OCI-LY1 (cell line): Measurements from ENCODE around the gene OR2T29.
"Not testable (repeated sequence)": the region's sequence is repeated elsewhere in the genome, so short reads cannot be mapped to it uniquely, and the experiment has no call there.

Experiments used
- H2AFZ ChIP-seq: fragments of 200-600 bp; sonication (generic), shearing (Covaris generic); 2 replicates; pipeline ENCODE4 v1.6.0; 2014; ENCODE audit warnings: antibody characterized with exemption, mild to moderate bottlenecking, low read length
- H3F3A ChIP-seq: fragments of 200-600 bp; sonication (generic), shearing (Covaris generic); 2 replicates; pipeline ENCODE4 v1.6.0; 2014; ENCODE audit warnings: mild to moderate bottlenecking, antibody characterized with exemption, low read length, moderate library complexity; ENCODE audit not compliant: insufficient read depth
- H3K27ac ChIP-seq: fragments of 200-600 bp; sonication (generic); 2 replicates; pipeline ENCODE4 v1.5.1; 2014; ENCODE audit warnings: low read length, mixed run types, mild to moderate bottlenecking, low read depth; ENCODE audit not compliant: poor library complexity, severe bottlenecking
- H3K27me3 ChIP-seq: fragments of 200-600 bp; sonication (generic); 2 replicates; pipeline ENCODE4 v1.6.0; 2014; ENCODE audit warnings: antibody characterized with exemption, mild to moderate bottlenecking, low read length, moderate library complexity; ENCODE audit not compliant: insufficient read depth
- H3K36me3 ChIP-seq: fragments of 200-600 bp; sonication (generic); 2 replicates; pipeline ENCODE4 v1.6.1; 2014; ENCODE audit warnings: mild to moderate bottlenecking, antibody characterized with exemption, low read length, moderate library complexity, mixed read lengths; ENCODE audit not compliant: insufficient read depth
- H3K4me1 ChIP-seq: fragments of 200-600 bp; sonication (generic); 2 replicates; pipeline ENCODE4 v1.5.1; 2014; ENCODE audit warnings: mild to moderate bottlenecking, low read length, moderate library complexity; ENCODE audit not compliant: insufficient read depth, severe bottlenecking
- H3K4me2 ChIP-seq: fragments of 200-600 bp; sonication (generic), shearing (Covaris generic); 2 replicates; pipeline ENCODE4 v1.6.1; 2014; ENCODE audit warnings: low read length
- H3K4me3 ChIP-seq: fragments of 200-600 bp; sonication (generic); 2 replicates; pipeline ENCODE4 v1.5.1; 2014; ENCODE audit warnings: low read length, low read depth, mild to moderate bottlenecking, mixed read lengths; ENCODE audit not compliant: poor library complexity, severe bottlenecking
- H3K79me2 ChIP-seq: fragments of 200-600 bp; shearing (Covaris generic); 2 replicates; pipeline ENCODE4 v1.6.1; 2016; ENCODE audit warnings: mixed run types, low read length, mixed read lengths; ENCODE audit not compliant: insufficient read depth
- H3K9ac ChIP-seq: fragments of 200-600 bp; sonication (generic), shearing (Covaris generic); 2 replicates; pipeline ENCODE4 v1.6.1; 2014; ENCODE audit warnings: mild to moderate bottlenecking, low read length, mixed read lengths
- H3K9me2 ChIP-seq: fragments of 200-600 bp; sonication (generic), shearing (Covaris generic); 2 replicates; pipeline ENCODE4 v1.6.1; 2014; ENCODE audit warnings: low read depth, mild to moderate bottlenecking, low read length, mixed read lengths
- H3K9me3 ChIP-seq: fragments of 200-600 bp; shearing (Covaris generic); 2 replicates; pipeline ENCODE4 v1.6.1; 2014; ENCODE audit warnings: low read length, mixed read lengths
- H4K20me1 ChIP-seq: fragments of 200-600 bp; sonication (generic), shearing (Covaris generic); 2 replicates; pipeline ENCODE4 v1.6.0; 2016; ENCODE audit warnings: mild to moderate bottlenecking, low read length; ENCODE audit not compliant: insufficient read depth
- EZH2 ChIP-seq: fragments of 200-600 bp; sonication (generic), shearing (Covaris generic); IDR thresholded peaks from 2 replicates; pipeline ENCODE4 v1.8.0; 2017; ENCODE audit warnings: borderline replicate concordance, mixed run types, mild to moderate bottlenecking, antibody characterized with exemption, low read length, moderate library complexity, mixed read lengths
- TF ChIP-seq, protein P1 (sequence below): fragments of 200-600 bp; sonication (generic), shearing (Covaris generic); IDR thresholded peaks from 2 replicates; pipeline ENCODE4 v1.5.1; 2017; ENCODE audit warnings: mild to moderate bottlenecking, antibody characterized with exemption, low read length, moderate library complexity, mixed read lengths

OR2T29 gene

DNA sequence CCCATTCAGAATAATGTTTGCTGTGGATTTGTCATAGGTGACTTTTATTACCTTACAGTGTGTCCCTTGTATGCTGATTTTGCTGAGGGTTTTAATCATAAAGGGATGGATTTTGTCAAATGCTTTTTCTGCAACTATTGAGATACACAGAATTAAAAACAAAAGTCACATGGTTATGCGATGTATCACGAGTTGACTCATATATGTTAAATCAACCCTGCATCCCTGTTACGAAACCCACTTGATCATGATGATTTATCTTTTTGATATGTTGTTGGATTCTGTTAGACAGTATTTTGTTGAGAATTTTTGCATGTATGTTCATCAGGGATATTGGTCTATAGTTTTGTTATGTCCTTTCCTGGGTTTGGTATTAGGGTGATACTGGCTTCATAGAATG is 22.7 kb upstream of the OR2T29 start:
- H3K36me3 ChIP-seq = no peaks in the 10 kb centered on the region
- H3K79me2 ChIP-seq = no peaks in the 10 kb centered on the region
- H3K27ac ChIP-seq = no peak overlapping the region
- no peaks in the 10 kb centered on the region for H3F3A ChIP-seq
- no peak overlapping the region for H2AFZ ChIP-seq
- no peaks in the 10 kb centered on the region for H3K4me1 ChIP-seq
- H3K4me3 ChIP-seq = no peak overlapping the region
- TF ChIP-seq EZH2 = no peak
- TF ChIP-seq, protein P1, sequence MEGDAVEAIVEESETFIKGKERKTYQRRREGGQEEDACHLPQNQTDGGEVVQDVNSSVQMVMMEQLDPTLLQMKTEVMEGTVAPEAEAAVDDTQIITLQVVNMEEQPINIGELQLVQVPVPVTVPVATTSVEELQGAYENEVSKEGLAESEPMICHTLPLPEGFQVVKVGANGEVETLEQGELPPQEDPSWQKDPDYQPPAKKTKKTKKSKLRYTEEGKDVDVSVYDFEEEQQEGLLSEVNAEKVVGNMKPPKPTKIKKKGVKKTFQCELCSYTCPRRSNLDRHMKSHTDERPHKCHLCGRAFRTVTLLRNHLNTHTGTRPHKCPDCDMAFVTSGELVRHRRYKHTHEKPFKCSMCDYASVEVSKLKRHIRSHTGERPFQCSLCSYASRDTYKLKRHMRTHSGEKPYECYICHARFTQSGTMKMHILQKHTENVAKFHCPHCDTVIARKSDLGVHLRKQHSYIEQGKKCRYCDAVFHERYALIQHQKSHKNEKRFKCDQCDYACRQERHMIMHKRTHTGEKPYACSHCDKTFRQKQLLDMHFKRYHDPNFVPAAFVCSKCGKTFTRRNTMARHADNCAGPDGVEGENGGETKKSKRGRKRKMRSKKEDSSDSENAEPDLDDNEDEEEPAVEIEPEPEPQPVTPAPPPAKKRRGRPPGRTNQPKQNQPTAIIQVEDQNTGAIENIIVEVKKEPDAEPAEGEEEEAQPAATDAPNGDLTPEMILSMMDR = no peak
- H3K9me2 ChIP-seq = no peaks in the 10 kb centered on the region
- H3K9ac ChIP-seq = no peak overlapping the region
- no peak overlapping the region for H3K4me2 ChIP-seq
- H3K27me3 ChIP-seq = no peaks in the 10 kb centered on the region
- no peaks in the 10 kb centered on the region for H3K9me3 ChIP-seq
- H4K20me1 ChIP-seq = no peaks in the 10 kb centered on the region

DNA sequence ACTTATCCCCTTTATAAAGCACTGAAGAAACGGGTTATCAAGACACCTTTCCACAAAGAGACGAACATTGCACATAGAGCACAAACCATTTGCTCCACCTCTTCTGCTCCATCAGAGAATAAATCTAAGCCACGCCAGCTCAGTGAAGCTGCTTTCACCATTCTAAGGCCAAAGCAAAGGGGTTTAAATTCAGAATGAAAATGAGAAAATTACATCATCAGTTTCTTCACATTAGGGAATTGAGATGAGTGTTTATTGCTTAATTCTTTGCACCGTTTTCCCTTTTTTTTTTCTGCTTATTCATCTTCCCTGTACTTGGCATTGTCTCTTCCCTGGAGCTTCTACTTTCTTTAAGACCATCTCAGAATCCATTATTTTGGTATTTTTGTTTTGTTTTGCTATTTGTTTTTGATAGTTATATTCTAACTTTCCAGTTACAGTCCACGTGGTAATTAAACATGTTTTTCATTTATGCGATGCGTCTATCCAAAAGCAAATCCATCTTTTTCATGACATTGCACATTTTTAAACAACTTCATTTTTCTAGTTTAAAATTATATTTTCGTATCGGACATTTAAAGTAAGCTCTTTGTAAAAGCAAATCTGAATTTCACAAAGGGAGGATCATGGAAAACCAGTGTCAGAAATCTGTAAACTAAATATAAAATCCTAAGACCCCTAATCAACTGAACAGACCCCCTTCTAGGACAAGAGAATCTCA is 13.8 kb upstream of the OR2T29 start:
- no peak overlapping the region for H2AFZ ChIP-seq
- no peak overlapping the region for H3K9ac ChIP-seq
- no peaks in the 10 kb centered on the region for H3K9me3 ChIP-seq
- H4K20me1 ChIP-seq = no peaks in the 10 kb centered on the region
- H3K4me3 ChIP-seq = no peak overlapping the region
- no peak overlapping the region for H3K27ac ChIP-seq
- TF ChIP-seq EZH2 = no peak
- TF ChIP-seq, protein P1 = no peak
- H3K36me3 ChIP-seq = no peaks in the 10 kb centered on the region
- no peaks in the 10 kb centered on the region for H3K79me2 ChIP-seq
- no peaks in the 10 kb centered on the region for H3K9me2 ChIP-seq
- H3F3A ChIP-seq = no peaks in the 10 kb centered on the region
- no peaks in the 10 kb centered on the region for H3K4me1 ChIP-seq
- no peak overlapping the region for H3K4me2 ChIP-seq
- no peaks in the 10 kb centered on the region for H3K27me3 ChIP-seq

DNA sequence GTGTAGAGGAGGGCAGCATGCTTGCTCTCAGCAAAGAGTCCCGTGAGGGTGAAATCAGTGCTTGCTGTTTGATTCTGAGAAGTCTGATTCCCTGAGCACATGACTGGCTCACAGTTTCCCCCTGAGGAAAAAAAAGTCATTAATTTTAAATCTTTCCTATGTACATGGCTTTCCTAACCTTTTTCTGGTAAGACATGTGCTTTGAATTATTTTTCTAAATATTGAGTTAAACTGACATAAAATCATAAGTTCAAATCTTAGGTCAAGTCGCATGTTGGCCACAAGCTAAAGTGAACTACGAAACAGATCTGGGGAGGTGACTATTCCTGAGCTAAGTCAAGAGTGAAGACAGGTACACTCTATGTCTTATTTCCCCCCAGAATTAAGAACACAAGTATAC is 12.1 kb upstream of the OR2T29 start, which contains the start of gene OR2T34:
Gene OR2T34 (minus strand): TSS at position 101 of the 400 bp plus-strand sequence. CDS start 0 bp downstream, at position 101.
- not testable (repeated sequence) for H3K4me1 ChIP-seq, H3F3A ChIP-seq, H3K9ac ChIP-seq, H3K27ac ChIP-seq, H3K4me2 ChIP-seq, H3K9me3 ChIP-seq, H4K20me1 ChIP-seq, H3K36me3 ChIP-seq, H3K27me3 ChIP-seq, H3K4me3 ChIP-seq, H3K79me2 ChIP-seq, H2AFZ ChIP-seq, H3K9me2 ChIP-seq

DNA sequence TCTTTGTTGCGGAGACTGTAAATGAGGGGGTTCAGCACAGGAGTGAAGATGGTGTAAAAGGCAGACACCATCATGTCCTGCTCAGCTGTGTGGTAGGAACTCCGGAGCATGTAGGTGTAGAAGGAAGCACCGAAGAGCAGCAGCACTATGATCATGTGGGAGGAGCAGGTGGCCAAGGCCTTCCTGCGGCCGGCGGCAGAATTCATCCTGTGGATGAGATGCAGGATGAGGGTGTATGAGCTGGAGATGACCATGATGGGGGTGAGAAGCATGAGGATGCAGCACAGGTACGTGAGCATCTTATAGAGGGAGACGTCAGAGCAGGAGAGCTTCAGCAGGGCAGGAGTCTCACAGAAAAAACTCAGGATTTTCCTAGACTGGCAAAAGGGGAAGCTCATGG is 11.3 kb upstream of the OR2T29 start:
- not testable (repeated sequence) for H4K20me1 ChIP-seq, H3K9me3 ChIP-seq, H3K4me1 ChIP-seq, H3K4me2 ChIP-seq, H2AFZ ChIP-seq, H3K36me3 ChIP-seq, H3K27me3 ChIP-seq, H3K79me2 ChIP-seq, H3K9me2 ChIP-seq, H3K9ac ChIP-seq, H3K27ac ChIP-seq, H3F3A ChIP-seq, H3K4me3 ChIP-seq

DNA sequence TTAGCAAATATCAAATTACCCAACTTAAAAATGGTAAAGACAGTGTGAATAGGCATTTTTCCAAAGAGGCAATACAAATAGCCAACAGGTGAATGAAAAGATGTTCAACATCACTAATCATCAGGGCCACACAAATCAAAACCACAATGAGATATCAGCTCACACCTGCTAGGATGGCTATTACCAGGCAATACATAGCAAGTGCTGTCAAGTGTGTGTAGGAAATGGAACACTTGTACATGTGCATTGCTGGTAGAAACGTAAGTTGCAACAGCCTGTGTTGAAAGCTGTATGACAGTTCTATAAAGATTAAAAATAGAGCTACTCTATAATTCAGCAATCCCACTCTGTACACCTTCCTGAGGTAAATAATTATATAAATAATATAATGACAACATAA is 9.5 kb upstream of the OR2T29 start:
- H3K36me3 ChIP-seq, H3K4me1 ChIP-seq, H3K4me2 ChIP-seq, H3K27me3 ChIP-seq, H4K20me1 ChIP-seq, H2AFZ ChIP-seq, H3K9ac ChIP-seq, H3K27ac ChIP-seq, H3K79me2 ChIP-seq, H3K9me2 ChIP-seq, H3K9me3 ChIP-seq, H3K4me3 ChIP-seq, H3F3A ChIP-seq: not testable (repeated sequence)

DNA sequence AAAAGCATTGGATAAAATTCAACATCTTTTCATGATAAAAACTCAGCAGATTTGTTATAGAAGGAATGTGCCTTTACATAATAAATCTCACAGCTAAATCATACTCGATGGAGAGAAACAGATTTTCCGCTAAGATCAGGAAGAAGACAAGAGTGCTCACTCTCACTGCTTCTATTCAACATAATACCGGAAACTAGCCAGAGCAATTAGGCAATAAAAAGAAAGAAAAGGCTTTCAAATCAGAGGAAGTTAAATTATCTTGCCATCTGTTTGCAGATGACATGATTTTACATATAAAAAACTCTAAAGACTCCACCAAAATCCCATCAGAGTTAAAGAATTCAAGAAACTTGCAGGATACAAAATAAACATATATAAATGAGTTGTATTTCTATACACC is 8.2 kb upstream of the OR2T29 start:
- not testable (repeated sequence) for H3K9me2 ChIP-seq, H3K27ac ChIP-seq, H3K4me1 ChIP-seq, H3K36me3 ChIP-seq, H3K27me3 ChIP-seq, H3K9ac ChIP-seq, H3K79me2 ChIP-seq, H3F3A ChIP-seq, H3K4me2 ChIP-seq, H3K9me3 ChIP-seq, H4K20me1 ChIP-seq, H2AFZ ChIP-seq, H3K4me3 ChIP-seq
